ENCODE data around the gene NBDY. TPM values are rescaled to one million over a fixed set of nuclear protein-coding genes. Genes with fewer than 3 reads are reported as not detected.

The NBDY gene
- total RNA-seq, 1 donor = 12.1 TPM

GRCh38 chrX:56795309-56795868 lies 66.3 kb downstream of the NBDY start:
- no peak for TF ChIP-seq CTCF (IDR thresholded peaks at IDR 0.05; ENCODE audit: insufficient read depth, low read depth, low read length)
- no peak for DNase-seq (ENCODE audit: low read depth)
- H3K4me3 ChIP-seq (ENCODE audit: low read depth, low read length) = no peak overlapping the region

GRCh38 chrX:56796641-56797395 lies 67.8 kb downstream of the NBDY start:
- no peak for DNase-seq (ENCODE audit: low read depth)
- TF ChIP-seq CTCF (IDR thresholded peaks at IDR 0.05; ENCODE audit: insufficient read depth, low read depth, low read length) = no peak
- no peak overlapping the region for H3K4me3 ChIP-seq (ENCODE audit: low read depth, low read length)

- peak; percentile 78 for DNase-seq (ENCODE audit: low read depth)
- no peak for TF ChIP-seq CTCF (IDR thresholded peaks at IDR 0.05; ENCODE audit: insufficient read depth, low read depth, low read length)
Measured at GRCh38 chrX:56797574-56798338, 68.7 kb downstream of the NBDY start.

GRCh38 chrX:56798339-56798711 lies 69.3 kb downstream of the NBDY start:
- no peak for DNase-seq (ENCODE audit: low read depth)
- TF ChIP-seq CTCF (IDR thresholded peaks at IDR 0.05; ENCODE audit: insufficient read depth, low read depth, low read length) = no peak
- H3K4me3 ChIP-seq (ENCODE audit: low read depth, low read length) = no peak overlapping the region

More at GRCh38 chrX:56797574-56798338, 68.7 kb downstream of the NBDY start:
- H3K4me3 ChIP-seq (ENCODE audit: low read depth, low read length) = no peak overlapping the region

GRCh38 chrX:56798866-56799758 lies 70.1 kb downstream of the NBDY start:
- TF ChIP-seq CTCF (IDR thresholded peaks at IDR 0.05; ENCODE audit: insufficient read depth, low read depth, low read length) = no peak
- DNase-seq (ENCODE audit: low read depth) = peak; percentile 8
- no peak overlapping the region for H3K4me3 ChIP-seq (ENCODE audit: low read depth, low read length)

- no peak overlapping the region for H3K4me3 ChIP-seq (ENCODE audit: low read depth, low read length)
- no peak for DNase-seq (ENCODE audit: low read depth)
- no peak for TF ChIP-seq CTCF (IDR thresholded peaks at IDR 0.05; ENCODE audit: insufficient read depth, low read depth, low read length)
Measured at GRCh38 chrX:56800307-56800706, 71.3 kb downstream of the NBDY start.
